ENCODE results near the gene GRAMD2B.
"Not testable (repeated sequence)": the region's sequence is repeated elsewhere in the genome, so short reads cannot be mapped to it uniquely, and the experiment has no call there.

Gene GRAMD2B

DNA sequence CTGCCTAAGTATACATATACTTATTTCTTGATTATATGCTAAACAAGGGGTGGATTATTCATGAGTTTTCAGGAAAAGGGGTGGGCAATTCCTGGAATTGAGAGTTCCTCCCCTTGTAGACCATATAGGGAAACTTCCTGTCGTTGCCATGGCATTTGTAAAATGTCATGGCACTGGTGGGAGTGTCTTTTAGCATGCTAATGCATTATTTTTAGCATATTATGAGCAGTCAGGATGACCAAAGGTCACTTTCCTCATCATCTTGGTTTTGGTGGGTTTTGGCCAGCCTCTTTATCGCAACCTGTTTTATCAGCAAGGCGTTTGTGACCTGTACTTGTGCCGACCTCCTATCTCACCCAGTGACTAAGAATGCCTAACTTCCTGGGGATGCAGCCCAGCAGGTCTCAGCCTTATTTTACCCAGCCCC is 90.9 kb downstream of the GRAMD2B start:
- H3K27ac ChIP-seq (ENCODE audit: low read depth, low read length) = no peak overlapping the region
- H3K27me3 ChIP-seq (ENCODE audit: control insufficient read depth in 1 of 2, insufficient read depth in 2 of 2, low read length in 2 of 2) = no peaks in the 10 kb centered on the region
- H3K9ac ChIP-seq (ENCODE audit: low read depth in 1 of 2, low read length in 2 of 2) = no peak overlapping the region
- H3K9me3 ChIP-seq (ENCODE audit: control insufficient read depth in 1 of 2, low read length in 2 of 2) = no peaks in the 10 kb centered on the region
- H3K4me1 ChIP-seq (ENCODE audit: control insufficient read depth in 1 of 2, insufficient read depth in 2 of 2, low read length in 2 of 2) = no peaks in the 10 kb centered on the region
- H3K4me3 ChIP-seq (ENCODE audit: low read depth in 1 of 2, low read length in 2 of 2) = no peak overlapping the region
- no peaks in the 10 kb centered on the region for H3K36me3 ChIP-seq (ENCODE audit: control insufficient read depth in 1 of 2, insufficient read depth in 2 of 2, low read length in 2 of 2)

- H3K9ac ChIP-seq (ENCODE audit: low read depth in 1 of 2, low read length in 2 of 2) = no peak overlapping the region
- no peaks in the 10 kb centered on the region for H3K9me3 ChIP-seq (ENCODE audit: control insufficient read depth in 1 of 2, low read length in 2 of 2)
- H3K4me3 ChIP-seq (ENCODE audit: low read depth in 1 of 2, low read length in 2 of 2) = no peak overlapping the region
- H3K36me3 ChIP-seq (ENCODE audit: control insufficient read depth in 1 of 2, insufficient read depth in 2 of 2, low read length in 2 of 2) = no peaks in the 10 kb centered on the region
- no peaks in the 10 kb centered on the region for H3K4me1 ChIP-seq (ENCODE audit: control insufficient read depth in 1 of 2, insufficient read depth in 2 of 2, low read length in 2 of 2)
- H3K27ac ChIP-seq (ENCODE audit: low read depth, low read length) = no peak overlapping the region
- H3K27me3 ChIP-seq (ENCODE audit: control insufficient read depth in 1 of 2, insufficient read depth in 2 of 2, low read length in 2 of 2) = no peaks in the 10 kb centered on the region
Measured at GRCh38 chr5:126514558-126515141, 91.4 kb downstream of the GRAMD2B start.

DNA sequence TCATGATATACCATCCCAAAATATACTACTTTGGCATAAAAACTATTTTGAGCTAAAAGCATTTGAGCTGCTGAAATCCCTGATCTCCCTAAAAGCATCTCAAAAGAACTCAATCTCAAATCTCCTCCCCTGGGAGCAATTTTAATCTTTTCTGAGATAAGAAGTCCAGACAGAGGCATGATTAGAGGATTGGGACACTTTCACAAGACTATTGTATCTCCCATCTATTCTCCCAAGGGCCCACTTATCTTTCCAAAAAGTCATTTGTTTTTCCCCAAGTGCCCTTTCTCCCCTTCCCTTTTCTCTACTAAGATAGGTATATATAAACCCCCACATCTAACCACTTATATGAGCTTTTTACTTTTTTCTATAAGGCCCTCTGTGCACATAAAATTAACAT is 92.1 kb downstream of the GRAMD2B start:
- H3K27me3 ChIP-seq (ENCODE audit: control insufficient read depth in 1 of 2, insufficient read depth in 2 of 2, low read length in 2 of 2) = no peaks in the 10 kb centered on the region
- H3K4me3 ChIP-seq (ENCODE audit: low read depth in 1 of 2, low read length in 2 of 2) = no peak overlapping the region
- no peak overlapping the region for H3K27ac ChIP-seq (ENCODE audit: low read depth, low read length)
- peaks cover 0 to 5% of the 10 kb centered on the region in 2 donors for H3K4me1 ChIP-seq (ENCODE audit: control insufficient read depth in 1 of 2, insufficient read depth in 2 of 2, low read length in 2 of 2)
- no peaks in the 10 kb centered on the region for H3K9me3 ChIP-seq (ENCODE audit: control insufficient read depth in 1 of 2, low read length in 2 of 2)
- no peaks in the 10 kb centered on the region for H3K36me3 ChIP-seq (ENCODE audit: control insufficient read depth in 1 of 2, insufficient read depth in 2 of 2, low read length in 2 of 2)
- no peak overlapping the region for H3K9ac ChIP-seq (ENCODE audit: low read depth in 1 of 2, low read length in 2 of 2)

GRCh38 chr5:126516133-126516532 is 92.9 kb downstream of the GRAMD2B start:
- Histone ChIP-seq H3K9ac (ENCODE audit: low read depth in 1 of 2, low read length in 2 of 2) (no peak overlapping the region), H3K27me3 (ENCODE audit: control insufficient read depth in 1 of 2, insufficient read depth in 2 of 2, low read length in 2 of 2) (no peaks in the 10 kb centered on the region), H3K36me3 (ENCODE audit: control insufficient read depth in 1 of 2, insufficient read depth in 2 of 2, low read length in 2 of 2) (no peaks in the 10 kb centered on the region), H3K27ac (ENCODE audit: low read depth, low read length) (no peak overlapping the region), H3K4me3 (ENCODE audit: low read depth in 1 of 2, low read length in 2 of 2) (no peak overlapping the region), H3K4me1 (ENCODE audit: control insufficient read depth in 1 of 2, insufficient read depth in 2 of 2, low read length in 2 of 2) (peaks cover 0 to 5% of the 10 kb centered on the region in 2 donors), H3K9me3 (ENCODE audit: control insufficient read depth in 1 of 2, low read length in 2 of 2) (no peaks in the 10 kb centered on the region)

- no peak overlapping the region for H3K4me3 ChIP-seq (ENCODE audit: low read depth in 1 of 2, low read length in 2 of 2)
- H3K9me3 ChIP-seq (ENCODE audit: control insufficient read depth in 1 of 2, low read length in 2 of 2) = no peaks in the 10 kb centered on the region
- H3K27me3 ChIP-seq (ENCODE audit: control insufficient read depth in 1 of 2, insufficient read depth in 2 of 2, low read length in 2 of 2) = no peaks in the 10 kb centered on the region
- H3K36me3 ChIP-seq (ENCODE audit: control insufficient read depth in 1 of 2, insufficient read depth in 2 of 2, low read length in 2 of 2) = no peaks in the 10 kb centered on the region
- H3K27ac ChIP-seq (ENCODE audit: low read depth, low read length) = no peak overlapping the region
- H3K4me1 ChIP-seq (ENCODE audit: control insufficient read depth in 1 of 2, insufficient read depth in 2 of 2, low read length in 2 of 2) = peaks cover 0 to 5% of the 10 kb centered on the region in 2 donors
- H3K9ac ChIP-seq (ENCODE audit: low read depth in 1 of 2, low read length in 2 of 2) = no peak overlapping the region
Measured at GRCh38 chr5:126516852-126517251, 93.6 kb downstream of the GRAMD2B start.

- not testable (repeated sequence) for H3K4me3 ChIP-seq (ENCODE audit: low read depth in 1 of 2, low read length in 2 of 2); H3K9ac ChIP-seq (ENCODE audit: low read depth in 1 of 2, low read length in 2 of 2); H3K27me3 ChIP-seq (ENCODE audit: control insufficient read depth in 1 of 2, insufficient read depth in 2 of 2, low read length in 2 of 2); H3K9me3 ChIP-seq (ENCODE audit: control insufficient read depth in 1 of 2, low read length in 2 of 2); H3K27ac ChIP-seq (ENCODE audit: low read depth, low read length); H3K4me1 ChIP-seq (ENCODE audit: control insufficient read depth in 1 of 2, insufficient read depth in 2 of 2, low read length in 2 of 2); H3K36me3 ChIP-seq (ENCODE audit: control insufficient read depth in 1 of 2, insufficient read depth in 2 of 2, low read length in 2 of 2)
Measured at GRCh38 chr5:126519223-126519622, 96.0 kb downstream of the GRAMD2B start.

DNA sequence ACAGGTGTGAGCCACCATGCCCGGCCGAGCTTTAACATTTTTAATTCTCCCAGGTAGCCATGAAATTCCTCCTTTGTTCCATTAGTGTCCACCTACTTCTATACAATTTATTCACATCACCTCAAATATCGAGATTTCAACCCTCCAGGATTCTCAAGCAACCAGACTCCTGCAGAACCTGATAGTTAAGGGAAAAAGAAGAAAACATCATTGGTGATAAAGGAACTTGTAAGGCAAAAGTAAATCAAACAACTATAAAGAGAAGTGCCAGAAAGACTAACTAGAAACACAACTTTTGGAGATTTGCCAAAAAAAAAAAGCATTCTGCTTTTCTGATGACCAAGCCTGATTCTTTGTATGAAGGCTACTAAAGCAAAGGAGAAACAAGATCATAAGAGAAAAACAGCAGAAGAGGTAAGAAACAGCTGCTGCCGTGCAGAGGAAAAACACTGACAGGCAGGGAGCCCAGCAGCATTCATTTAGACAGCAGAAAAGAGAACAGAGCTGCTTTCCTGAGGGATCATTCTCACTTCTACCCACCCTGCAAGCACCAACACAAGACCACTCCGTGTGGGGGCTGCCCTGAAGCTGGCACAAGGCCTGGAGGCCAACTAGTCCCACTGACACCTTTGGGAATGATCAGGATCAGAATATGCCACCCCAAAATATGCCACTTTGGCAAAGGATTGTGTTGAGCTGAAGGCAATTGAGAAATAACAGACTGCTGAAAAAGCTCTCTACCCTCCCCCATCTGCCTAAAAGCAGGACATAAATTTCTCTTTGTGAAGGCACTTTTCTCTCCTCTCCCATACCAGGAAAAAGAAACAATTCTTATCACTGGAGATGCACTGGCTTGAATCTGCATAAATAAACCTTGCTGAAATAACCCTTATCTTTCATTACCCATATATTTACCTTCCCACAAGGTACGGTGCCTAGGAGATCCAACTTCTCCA is 96.7 kb downstream of the GRAMD2B start:
- Histone ChIP-seq H3K4me1 (ENCODE audit: control insufficient read depth in 1 of 2, insufficient read depth in 2 of 2, low read length in 2 of 2) (peaks cover 0 to 5% of the 10 kb centered on the region in 2 donors), H3K9ac (ENCODE audit: low read depth in 1 of 2, low read length in 2 of 2) (no peak overlapping the region), H3K27ac (ENCODE audit: low read depth, low read length) (no peak overlapping the region), H3K4me3 (ENCODE audit: low read depth in 1 of 2, low read length in 2 of 2) (no peak overlapping the region), H3K27me3 (ENCODE audit: control insufficient read depth in 1 of 2, insufficient read depth in 2 of 2, low read length in 2 of 2) (no peaks in the 10 kb centered on the region), H3K36me3 (ENCODE audit: control insufficient read depth in 1 of 2, insufficient read depth in 2 of 2, low read length in 2 of 2) (no peaks in the 10 kb centered on the region), H3K9me3 (ENCODE audit: control insufficient read depth in 1 of 2, low read length in 2 of 2) (no peaks in the 10 kb centered on the region)

DNA sequence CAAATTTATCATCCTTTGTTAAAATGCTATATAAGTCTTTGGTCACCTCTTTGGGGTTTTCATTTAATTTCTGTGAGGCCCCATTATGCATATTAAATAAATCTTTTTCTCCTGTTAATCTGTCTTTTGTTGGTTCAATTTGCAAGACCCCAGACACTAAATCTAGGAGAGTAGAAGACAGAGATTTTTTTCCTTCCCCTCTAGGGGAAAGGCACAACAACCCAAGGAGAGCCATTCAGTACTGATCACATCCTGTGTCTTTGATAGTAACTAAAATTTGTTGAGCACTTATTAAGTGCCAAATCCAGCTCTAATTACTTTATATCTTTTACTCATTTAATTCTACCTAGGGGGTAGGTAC is 97.4 kb downstream of the GRAMD2B start:
- Histone ChIP-seq H3K4me1 (ENCODE audit: control insufficient read depth in 1 of 2, insufficient read depth in 2 of 2, low read length in 2 of 2) (peaks cover 0 to 6% of the 10 kb centered on the region in 2 donors), H3K9me3 (ENCODE audit: control insufficient read depth in 1 of 2, low read length in 2 of 2) (no peaks in the 10 kb centered on the region), H3K9ac (ENCODE audit: low read depth in 1 of 2, low read length in 2 of 2) (no peak overlapping the region), H3K36me3 (ENCODE audit: control insufficient read depth in 1 of 2, insufficient read depth in 2 of 2, low read length in 2 of 2) (no peaks in the 10 kb centered on the region), H3K27me3 (ENCODE audit: control insufficient read depth in 1 of 2, insufficient read depth in 2 of 2, low read length in 2 of 2) (no peaks in the 10 kb centered on the region), H3K27ac (ENCODE audit: low read depth, low read length) (no peak overlapping the region), H3K4me3 (ENCODE audit: low read depth in 1 of 2, low read length in 2 of 2) (no peak overlapping the region)

GRCh38 chr5:126521130-126521529 is 97.9 kb downstream of the GRAMD2B start:
- Histone ChIP-seq H3K4me3 (ENCODE audit: low read depth in 1 of 2, low read length in 2 of 2) (no peak overlapping the region), H3K9ac (ENCODE audit: low read depth in 1 of 2, low read length in 2 of 2) (no peak overlapping the region), H3K9me3 (ENCODE audit: control insufficient read depth in 1 of 2, low read length in 2 of 2) (no peaks in the 10 kb centered on the region), H3K36me3 (ENCODE audit: control insufficient read depth in 1 of 2, insufficient read depth in 2 of 2, low read length in 2 of 2) (no peaks in the 10 kb centered on the region), H3K27ac (ENCODE audit: low read depth, low read length) (no peak overlapping the region), H3K4me1 (ENCODE audit: control insufficient read depth in 1 of 2, insufficient read depth in 2 of 2, low read length in 2 of 2) (peaks cover 0 to 10% of the 10 kb centered on the region in 2 donors), H3K27me3 (ENCODE audit: control insufficient read depth in 1 of 2, insufficient read depth in 2 of 2, low read length in 2 of 2) (no peaks in the 10 kb centered on the region)

GRCh38 chr5:126523818-126524510 is 100.8 kb downstream of the GRAMD2B start:
- Histone ChIP-seq H3K4me1 (ENCODE audit: control insufficient read depth in 1 of 2, insufficient read depth in 2 of 2, low read length in 2 of 2) (peaks cover 0 to 10% of the 10 kb centered on the region in 2 donors), H3K9ac (ENCODE audit: low read depth in 1 of 2, low read length in 2 of 2) (no peak overlapping the region)

More at GRCh38 chr5:126523818-126524510, 100.8 kb downstream of the GRAMD2B start:
- no peak overlapping the region for H3K4me3 ChIP-seq (ENCODE audit: low read depth in 1 of 2, low read length in 2 of 2)
- no peaks in the 10 kb centered on the region for H3K36me3 ChIP-seq (ENCODE audit: control insufficient read depth in 1 of 2, insufficient read depth in 2 of 2, low read length in 2 of 2)
- no peak overlapping the region for H3K27ac ChIP-seq (ENCODE audit: low read depth, low read length)
- H3K9me3 ChIP-seq (ENCODE audit: control insufficient read depth in 1 of 2, low read length in 2 of 2) = no peaks in the 10 kb centered on the region
- H3K27me3 ChIP-seq (ENCODE audit: control insufficient read depth in 1 of 2, insufficient read depth in 2 of 2, low read length in 2 of 2) = no peaks in the 10 kb centered on the region

Measured in duodenal mucosa (tissue), 2 donors.